ENCODE measurements around the gene PTPN11. TPM values are rescaled to one million over a fixed set of nuclear protein-coding genes. Genes with fewer than 3 reads are reported as not detected.

Gene PTPN11
- total RNA-seq, 2 donors from 2014 or later: 61.0 to 61.3 TPM

- no peak for DNase-seq (ENCODE audit: low spot score)
- H3K36me3 ChIP-seq: no peaks in the 10 kb centered on the region
- H3K4me1 ChIP-seq (replicated peaks): no peaks in the 10 kb centered on the region
- no peaks in the 10 kb centered on the region for H3K9me3 ChIP-seq
- TF ChIP-seq POLR2A (IDR thresholded peaks at IDR 0.05): no peak
- TF ChIP-seq POLR2AphosphoS5 (IDR thresholded peaks at IDR 0.05): no peak
- TF ChIP-seq CTCF (IDR thresholded peaks at IDR 0.05): no peak
- H3K27ac ChIP-seq: no peak overlapping the region
- no peaks in the 10 kb centered on the region for H3K27me3 ChIP-seq (replicated peaks; ENCODE audit: insufficient read depth)
- intact Hi-C loops (cut with DNase I): no loop called here
- 73% methylated on average over 3 of the region's 3 CpGs for WGBS
- H3K4me3 ChIP-seq: no peak overlapping the region
Observed at GRCh38 chr12:112539221-112539620, 120.5 kb downstream of the PTPN11 start.

DNA sequence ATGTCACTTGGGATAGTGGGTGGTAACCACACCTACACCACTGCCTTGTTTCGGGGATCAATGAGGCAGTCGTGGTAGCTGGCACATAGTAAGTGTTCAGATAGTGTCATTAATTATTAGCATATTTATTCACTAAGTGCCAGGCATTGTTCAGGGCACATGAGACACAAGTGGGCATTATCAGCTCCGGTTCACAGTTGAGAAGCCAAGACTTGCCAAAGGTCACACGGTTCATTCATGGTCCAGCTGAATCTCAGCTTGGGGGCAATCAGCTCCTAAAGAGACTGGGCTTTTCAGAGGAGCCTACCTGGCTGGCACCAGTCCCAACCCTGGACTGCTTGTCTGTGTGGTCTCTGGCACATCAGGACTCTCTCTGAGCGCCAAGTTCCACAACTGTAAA is 121.3 kb downstream of the PTPN11 start:
- intact Hi-C loops (cut with DNase I): no loop called here
- H3K36me3 ChIP-seq: no peaks in the 10 kb centered on the region
- H3K27ac ChIP-seq: no peak overlapping the region
- DNase-seq (ENCODE audit: low spot score): no peak
- no peaks in the 10 kb centered on the region for H3K27me3 ChIP-seq (replicated peaks; ENCODE audit: insufficient read depth)
- H3K9me3 ChIP-seq: no peaks in the 10 kb centered on the region
- H3K4me3 ChIP-seq: no peak overlapping the region
- no peaks in the 10 kb centered on the region for H3K4me1 ChIP-seq (replicated peaks)
- 67% methylated on average over 5 of the region's 5 CpGs for WGBS
- TF ChIP-seq POLR2AphosphoS5 (IDR thresholded peaks at IDR 0.05) (no peak), CTCF (IDR thresholded peaks at IDR 0.05) (no peak), POLR2A (IDR thresholded peaks at IDR 0.05) (no peak)

GRCh38 chr12:112543751-112544150 is 125.0 kb downstream of the PTPN11 start:
- TF ChIP-seq POLR2AphosphoS5 (IDR thresholded peaks at IDR 0.05) (no peak), CTCF (IDR thresholded peaks at IDR 0.05) (no peak), POLR2A (IDR thresholded peaks at IDR 0.05) (no peak)
- H3K9me3 ChIP-seq: no peaks in the 10 kb centered on the region
- H3K36me3 ChIP-seq: no peaks in the 10 kb centered on the region
- WGBS: 54% methylated on average over 4 of the region's 4 CpGs
- no peaks in the 10 kb centered on the region for H3K27me3 ChIP-seq (replicated peaks; ENCODE audit: insufficient read depth)
- H3K4me3 ChIP-seq: no peak overlapping the region
- no peak overlapping the region for H3K27ac ChIP-seq
- intact Hi-C loops (cut with DNase I): no loop called here
- no peak for DNase-seq (ENCODE audit: low spot score)
- H3K4me1 ChIP-seq (replicated peaks): no peaks in the 10 kb centered on the region

- DNase-seq (ENCODE audit: low spot score): no peak
- Histone ChIP-seq H3K9me3 (no peaks in the 10 kb centered on the region), H3K4me1 (replicated peaks) (no peaks in the 10 kb centered on the region), H3K4me3 (no peak overlapping the region), H3K27me3 (replicated peaks; ENCODE audit: insufficient read depth) (no peaks in the 10 kb centered on the region), H3K27ac (no peak overlapping the region), H3K36me3 (no peaks in the 10 kb centered on the region)
- TF ChIP-seq CTCF (IDR thresholded peaks at IDR 0.05): no peak
- TF ChIP-seq POLR2A (IDR thresholded peaks at IDR 0.05): no peak
- no peak for TF ChIP-seq POLR2AphosphoS5 (IDR thresholded peaks at IDR 0.05)
- intact Hi-C loops (cut with DNase I): no loop called here
- WGBS: 85% methylated on average over 6 of the region's 6 CpGs
Observed at GRCh38 chr12:112546339-112546738, 127.6 kb downstream of the PTPN11 start.

DNA sequence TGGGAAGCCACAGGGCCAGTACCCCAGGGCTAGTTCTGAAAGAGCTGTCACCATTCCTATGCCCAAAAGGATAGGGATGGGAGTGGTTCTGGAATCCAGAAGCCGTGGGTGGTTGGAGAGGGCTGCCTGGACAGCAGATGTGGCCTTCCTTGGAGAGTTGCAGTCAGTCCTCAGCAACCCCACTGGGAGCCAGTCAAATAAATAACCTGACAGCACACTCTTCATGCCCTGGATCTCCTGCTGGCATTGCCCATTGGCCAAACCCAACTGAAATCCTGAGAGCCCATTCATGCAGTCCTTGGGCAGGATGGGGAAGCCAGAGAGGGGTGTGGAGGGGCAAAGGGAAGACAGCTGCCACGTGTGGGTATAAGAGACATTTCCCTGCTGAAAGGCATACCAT is 128.2 kb downstream of the PTPN11 start:
- no peaks in the 10 kb centered on the region for H3K4me1 ChIP-seq (replicated peaks)
- WGBS: 76% methylated on average over 2 of the region's 2 CpGs
- no peaks in the 10 kb centered on the region for H3K27me3 ChIP-seq (replicated peaks; ENCODE audit: insufficient read depth)
- no peaks in the 10 kb centered on the region for H3K36me3 ChIP-seq
- no peaks in the 10 kb centered on the region for H3K9me3 ChIP-seq
- H3K27ac ChIP-seq: no peak overlapping the region
- no peak overlapping the region for H3K4me3 ChIP-seq
- intact Hi-C loops (cut with DNase I): no loop called here
- DNase-seq (ENCODE audit: low spot score): no peak
- TF ChIP-seq POLR2A (IDR thresholded peaks at IDR 0.05) (no peak), CTCF (IDR thresholded peaks at IDR 0.05) (no peak), POLR2AphosphoS5 (IDR thresholded peaks at IDR 0.05) (no peak)

Measured in prostate gland (tissue), 2 donors.